HL-60/S4 (cell line): Measurements from ENCODE around the gene PSD2.

Experiments
- in situ Hi-C: fragments of 300-500 bp; cut with MboI; formaldehyde crosslinking; loops from 2 replicates; pipeline ENCODE4 v1.14.3; 2022; ENCODE audit warnings: low sequenced_read_pairs

Gene PSD2

GRCh38 chr5:139829471-139829870 is 33.9 kb downstream of the PSD2 start:
- in situ Hi-C loops, result no loop called here

GRCh38 chr5:139831624-139832023 is 36.0 kb downstream of the PSD2 start:
- in situ Hi-C loops, result no loop called here

DNA sequence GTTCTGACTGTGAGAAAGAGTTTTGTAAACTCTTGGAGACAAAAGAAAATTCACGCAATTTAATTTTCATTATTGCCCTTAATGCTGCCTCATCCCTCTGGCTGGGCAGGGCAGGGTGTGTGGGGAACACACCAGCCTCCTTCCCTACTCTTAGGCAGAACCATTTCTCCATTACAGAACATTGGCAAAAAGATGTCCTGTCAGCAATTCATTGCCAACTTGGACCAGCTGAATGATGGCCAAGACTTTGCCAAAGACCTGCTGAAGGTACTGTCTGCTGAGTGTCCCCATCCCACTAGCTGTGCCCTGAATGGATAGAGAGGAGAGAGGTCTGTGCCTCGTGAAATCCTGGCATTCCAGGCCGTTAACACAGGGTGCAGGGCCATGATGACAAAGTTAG is 37.9 kb downstream of the PSD2 start:
- in situ Hi-C loops, result no loop called here

DNA sequence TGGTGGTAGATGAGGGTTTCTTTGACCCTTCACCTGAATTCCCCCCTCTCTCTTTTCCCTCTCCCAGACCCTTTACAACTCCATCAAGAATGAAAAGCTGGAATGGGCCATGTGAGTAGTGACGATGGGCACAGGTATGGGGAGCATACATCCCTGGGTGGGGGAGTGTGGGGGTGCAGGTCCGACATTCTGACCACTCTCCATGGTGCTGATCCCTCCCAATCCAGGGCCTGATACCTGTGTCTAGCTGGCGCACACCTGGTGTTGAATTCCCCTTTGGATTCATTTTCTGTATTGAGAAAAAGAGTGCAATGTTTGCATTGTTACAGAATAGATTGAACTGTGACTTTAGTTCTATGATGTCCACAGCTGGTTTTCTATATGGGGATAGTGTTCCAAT is 40.0 kb downstream of the PSD2 start:
- in situ Hi-C loops, result no loop called here

GRCh38 chr5:139836469-139837208 is 41.0 kb downstream of the PSD2 start:
- in situ Hi-C loops, result no loop called here

DNA sequence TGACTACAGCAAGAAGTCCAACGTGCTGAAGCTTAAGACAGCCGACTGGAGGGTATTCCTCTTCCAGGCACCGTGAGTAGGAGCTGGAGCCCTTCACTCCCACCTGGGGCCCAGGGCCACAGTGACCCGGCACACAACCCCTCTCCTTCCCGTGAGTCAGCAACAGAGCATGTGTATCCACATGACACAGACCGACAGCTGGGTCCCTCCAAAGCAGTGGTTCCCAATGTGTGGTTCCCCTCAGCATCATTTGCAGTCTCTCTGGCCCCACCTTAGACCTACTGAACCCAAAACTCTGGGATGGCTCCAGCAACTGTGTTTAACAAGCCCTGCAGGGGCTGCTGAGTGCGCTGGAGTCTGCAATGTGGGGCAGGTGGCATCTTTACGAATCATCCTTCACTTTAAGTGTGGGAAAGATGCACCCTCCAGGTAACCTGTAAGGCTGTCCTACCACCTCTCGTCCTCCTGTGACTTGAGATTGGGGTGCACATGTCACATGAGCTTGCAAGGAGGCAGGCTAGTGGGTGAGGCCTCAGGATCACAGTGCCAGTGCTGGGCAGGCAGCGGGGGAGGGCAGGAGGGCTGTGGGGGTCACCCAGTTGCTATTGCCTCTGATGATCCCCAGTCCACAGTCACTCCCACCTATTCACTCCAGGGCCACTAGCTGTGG is 42.2 kb downstream of the PSD2 start:
- in situ Hi-C loops, result no loop called here

- in situ Hi-C loops, result no loop called here
Measured at GRCh38 chr5:139838381-139839197, 43.0 kb downstream of the PSD2 start.

GRCh38 chr5:139839232-139839815 is 43.7 kb downstream of the PSD2 start:
- in situ Hi-C loops, result no loop called here

DNA sequence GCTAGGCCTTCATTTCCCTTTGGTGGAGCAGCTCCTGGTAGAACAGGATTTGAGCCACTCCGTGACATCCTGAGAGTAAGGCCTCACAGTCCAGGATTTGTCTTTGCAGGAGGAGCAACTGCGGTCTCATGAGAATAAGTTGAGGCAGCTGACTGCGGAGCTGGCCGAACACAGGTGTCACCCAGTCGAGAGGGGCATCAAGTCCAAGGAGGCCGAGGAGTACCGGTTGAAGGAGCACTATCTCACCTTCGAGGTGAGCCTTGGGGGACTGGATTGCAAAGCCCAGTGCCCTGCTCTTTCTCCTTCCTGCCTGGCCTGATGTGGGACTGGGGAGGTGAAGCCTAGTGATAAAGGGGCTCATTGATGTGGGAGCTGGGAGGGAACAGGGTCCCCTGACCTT is 44.3 kb downstream of the PSD2 start:
- in situ Hi-C loops, result no loop called here

- in situ Hi-C loops, result no loop called here
Measured at GRCh38 chr5:139841549-139841948, 45.9 kb downstream of the PSD2 start.

- in situ Hi-C loops, result no loop called here
Measured at GRCh38 chr5:139842321-139842720, 46.7 kb downstream of the PSD2 start.

DNA sequence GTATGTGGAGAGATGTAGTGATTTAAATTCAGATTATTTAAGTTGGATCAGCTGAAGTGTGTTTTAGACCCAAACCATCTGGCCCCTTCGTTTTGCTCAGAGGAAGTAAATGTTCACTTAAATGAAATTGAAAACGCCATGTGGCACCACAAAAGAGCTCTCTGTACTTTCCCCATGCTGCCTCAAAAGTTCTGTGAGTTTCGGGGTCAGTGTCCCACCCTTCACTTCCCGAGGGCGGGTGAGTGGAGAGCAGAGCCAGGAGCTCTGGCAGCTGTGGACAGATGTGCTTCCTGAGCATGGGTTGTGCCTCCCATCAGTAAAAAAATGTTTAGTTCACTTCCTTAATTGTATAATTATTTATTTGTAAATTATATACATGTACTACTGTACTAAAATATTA is 48.4 kb downstream of the PSD2 start:
- in situ Hi-C loops, result no loop called here

DNA sequence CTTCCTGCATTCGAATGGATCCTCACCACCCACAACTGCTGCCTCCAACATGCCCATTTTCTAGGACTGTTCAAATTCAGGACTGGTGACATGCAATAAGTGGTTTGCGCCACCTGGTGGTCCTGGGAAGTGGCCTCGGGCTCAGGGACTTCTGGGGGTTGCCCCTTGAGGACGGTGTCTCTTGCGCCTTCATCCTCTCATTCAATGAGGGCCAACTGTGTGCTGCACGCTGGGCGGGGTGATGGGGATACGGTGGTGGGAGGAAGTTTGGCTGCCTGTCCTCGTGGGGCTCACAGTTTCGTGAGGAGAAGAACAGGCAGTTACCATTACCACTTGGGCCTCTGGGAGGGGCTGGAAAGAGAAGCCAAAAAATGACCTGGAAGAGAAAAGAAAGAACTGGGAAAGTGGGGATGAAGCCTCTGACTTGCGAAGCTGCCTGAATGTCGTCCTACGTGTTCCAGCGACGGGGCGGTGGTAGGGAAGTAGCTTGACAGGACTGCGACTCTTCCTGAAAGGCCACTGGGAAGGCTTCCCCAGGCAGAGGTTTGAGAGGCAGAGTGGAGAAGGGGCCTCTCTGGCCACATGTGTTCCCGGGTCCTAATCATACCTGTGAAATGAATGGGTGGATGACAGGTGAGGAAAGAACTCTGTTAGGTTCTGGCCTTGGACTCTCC is 49.0 kb downstream of the PSD2 start:
- in situ Hi-C loops, result no loop called here

DNA sequence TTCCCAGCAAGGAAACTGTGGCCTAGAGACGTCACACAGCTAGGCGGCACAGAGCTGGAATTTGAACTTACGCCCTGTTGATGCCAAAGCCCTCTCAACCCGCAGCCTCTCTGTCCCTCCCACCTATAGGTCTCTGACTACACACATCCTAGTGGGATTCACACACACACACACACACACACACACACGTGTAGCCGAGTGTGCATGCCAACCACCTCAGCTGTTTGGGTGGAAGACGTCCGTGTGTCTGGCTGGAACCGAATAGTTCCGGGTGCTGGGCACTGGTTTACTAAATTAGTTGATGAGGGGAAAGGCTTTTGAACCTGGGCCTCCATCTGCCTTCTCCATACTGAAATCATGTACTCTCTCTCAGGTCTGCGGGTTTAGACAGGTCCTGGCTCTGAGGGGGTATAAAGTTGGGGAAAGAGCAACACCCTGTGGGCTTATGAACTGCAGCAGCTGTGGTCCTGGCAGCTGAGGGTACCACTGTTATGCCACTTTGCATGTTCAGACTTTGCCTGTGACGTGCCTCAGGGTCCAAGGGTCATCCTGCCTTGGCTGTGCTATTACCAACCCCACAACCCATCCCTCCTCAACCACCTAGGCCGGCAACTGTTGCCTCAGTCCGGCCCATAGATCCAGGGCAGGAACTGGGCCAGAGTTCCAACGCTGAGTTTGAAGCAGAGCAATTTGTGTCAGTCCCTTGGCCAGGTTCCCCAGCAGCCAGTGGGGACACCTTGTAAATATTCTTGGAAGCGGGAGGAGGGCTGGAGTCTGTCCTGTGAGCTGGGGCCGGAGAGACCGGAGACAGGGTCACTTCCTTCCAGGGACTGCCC is 50.5 kb downstream of the PSD2 start:
- in situ Hi-C loops, result no loop called here

GRCh38 chr5:139847091-139847490 is 51.5 kb downstream of the PSD2 start:
- in situ Hi-C loops, result no loop called here

DNA sequence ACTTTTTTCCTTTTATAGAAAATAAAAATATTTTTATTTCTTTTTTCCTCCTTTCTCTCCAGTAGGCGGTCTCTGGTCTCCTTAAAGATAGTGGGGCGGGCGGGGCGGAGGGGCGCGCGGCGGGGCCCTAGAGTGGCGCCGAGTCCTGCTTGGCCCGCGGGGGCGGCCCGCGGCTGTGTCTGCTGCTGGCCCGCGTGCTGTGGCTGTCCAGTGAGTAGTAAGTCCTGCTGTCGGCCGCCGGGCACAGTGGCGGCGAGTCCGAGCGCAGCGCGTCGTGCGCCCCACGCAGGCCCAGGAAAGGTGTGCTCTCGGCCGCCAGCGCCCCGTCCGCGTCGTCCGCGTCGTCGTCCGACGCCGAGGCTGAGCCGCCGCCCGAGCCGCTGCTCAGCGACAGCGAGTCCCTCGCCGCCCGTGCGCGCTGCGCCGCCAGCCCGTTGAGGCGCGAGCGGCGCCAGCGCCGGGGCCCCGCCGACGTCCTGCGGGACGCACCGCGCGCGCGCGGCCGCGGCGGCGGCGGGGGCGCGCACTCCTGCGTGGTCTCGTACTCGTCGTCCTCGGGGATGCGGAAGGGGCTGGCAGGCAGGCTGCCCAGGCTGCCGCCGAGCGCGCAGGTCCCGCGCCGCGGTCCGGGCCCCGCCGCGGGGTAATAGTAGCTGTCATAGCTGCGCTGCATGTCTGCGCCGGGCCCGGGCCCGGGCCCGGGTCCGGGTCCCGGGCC is 52.3 kb downstream of the PSD2 start:
- in situ Hi-C loops, result no loop called here

DNA sequence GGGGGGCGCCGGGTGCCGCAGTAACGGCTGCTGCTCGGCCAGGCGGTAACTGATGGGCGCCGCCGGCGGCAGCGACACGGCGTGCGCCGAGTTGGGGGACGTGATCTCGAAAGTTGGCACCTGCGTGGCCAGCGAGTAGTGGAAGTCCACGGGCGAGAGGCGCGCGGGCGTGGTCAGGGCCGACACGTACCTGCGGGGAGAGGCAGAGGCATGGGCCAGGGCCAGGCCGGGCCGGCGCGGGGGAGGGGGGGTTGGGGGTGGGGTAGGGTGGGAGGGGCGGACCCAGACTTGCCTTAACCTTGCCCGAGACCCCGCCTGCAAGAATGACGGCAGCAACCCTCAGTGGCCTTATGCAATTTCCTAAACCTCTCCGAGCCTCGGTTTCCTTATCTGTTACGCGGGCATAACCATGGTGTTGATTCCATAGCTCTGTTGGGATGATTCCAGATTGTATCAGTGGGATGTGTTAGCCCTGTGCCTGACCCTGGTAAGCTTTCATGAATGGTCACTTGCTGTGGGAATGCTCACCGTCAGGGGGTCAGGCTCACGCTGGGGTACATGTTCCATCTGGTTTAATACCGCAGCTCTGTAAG is 53.0 kb downstream of the PSD2 start:
- in situ Hi-C loops, result no loop called here

- in situ Hi-C loops, result no loop called here
Measured at GRCh38 chr5:139849501-139849900, 53.9 kb downstream of the PSD2 start.

DNA sequence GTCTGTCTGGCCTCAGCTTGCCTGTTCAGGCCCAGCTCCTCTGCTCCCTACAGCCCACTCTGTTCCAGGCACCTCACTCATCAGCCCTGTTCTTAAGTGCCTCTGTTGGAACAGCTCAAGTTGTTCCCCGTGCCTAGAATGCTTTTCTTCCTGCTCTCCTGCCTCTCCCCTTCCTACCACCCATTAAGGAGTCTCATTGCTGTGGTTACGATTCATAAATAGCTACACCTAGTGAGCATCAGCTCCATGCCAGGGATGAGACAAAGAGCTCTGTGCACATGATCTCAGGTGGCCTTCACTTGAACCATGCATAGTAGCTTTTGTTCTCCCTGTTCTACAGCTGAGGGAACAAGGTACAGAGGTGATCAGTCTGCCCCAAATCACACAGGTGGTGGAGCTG is 54.3 kb downstream of the PSD2 start:
- in situ Hi-C loops, result no loop called here
